Activated T-cell treated with anti-CD3 and anti-CD28 coated beads, Interleukin-2, amount 50 U/mL, for 48 hours (primary cell): ENCODE measurements around the gene IFT52.

Source experiments
- DNase-seq, 2 experiments: peaks; one replicate each; pipeline ENCODE4 v3.0.0-alpha.2; 2020

The IFT52 gene

GRCh38 chr20:43695571-43695970 is 104.8 kb downstream of the IFT52 start:
- DNase-seq = no peak
